ENCODE measurements around the gene CR1. TPM values are rescaled to one million over a fixed set of nuclear protein-coding genes. Genes with fewer than 3 reads are reported as not detected.
"Not testable (repeated sequence)": the region's sequence is repeated elsewhere in the genome, so short reads cannot be mapped to it uniquely, and the experiment has no call there.

The CR1 gene
- total and polyA plus RNA-seq, 7 experiments from 2014 or later = 0.19 to 50.1 (median 4.3) TPM

DNA sequence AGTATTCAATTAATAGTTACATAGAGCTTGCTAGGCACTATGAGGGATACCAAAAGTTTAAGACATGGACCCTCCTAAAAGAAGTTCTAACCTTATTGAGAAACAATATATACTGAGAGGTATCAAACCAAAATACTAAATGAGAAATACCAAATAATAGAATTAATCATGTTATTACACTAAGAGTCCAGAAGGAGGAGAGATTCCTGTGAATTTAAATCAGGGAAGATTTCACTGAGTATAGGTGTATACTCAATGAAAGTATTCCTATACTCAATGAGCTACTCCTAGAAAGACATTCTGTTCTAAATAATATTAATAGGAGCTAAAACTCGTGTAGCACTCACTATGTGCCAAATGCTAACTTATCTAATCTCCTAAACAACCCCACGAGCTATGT is 158.4 kb downstream of the CR1 start:
- no peaks in the 10 kb centered on the region for H3K27me3 ChIP-seq (ENCODE audit: control insufficient read depth in 2 of 2, insufficient read depth in 2 of 2, low read length in 2 of 2)
- ATAC-seq (no peak), DNase-seq (no peak)
- Mint-ChIP-seq H3K27ac (no peak overlapping the region), H3K36me3 (no peaks in the 10 kb centered on the region), H3K9me3 (peaks cover 0 to 2% (median 0%) of the 10 kb centered on the region in 11 donors), H3K27me3 (peaks cover 0 to 32% (median 9%) of the 10 kb centered on the region in 5 donors), H3K4me3 (no peak overlapping the region), H3K4me1 (no peaks in the 10 kb centered on the region)
- no peaks in the 10 kb centered on the region for H3K4me1 ChIP-seq (ENCODE audit: control insufficient read depth in 2 of 2, insufficient read depth in 2 of 2, low read length in 2 of 2)
- ChIA-PET POLR2A (no interaction called here), CTCF (no interaction called here)
- no peak overlapping the region for H3K27ac ChIP-seq (ENCODE audit: low read depth, low read length)
- no peaks in the 10 kb centered on the region for H3K36me3 ChIP-seq (ENCODE audit: control insufficient read depth in 2 of 3, insufficient read depth in 3 of 3, low read length in 3 of 3)
- no peaks in the 10 kb centered on the region for H3K9me3 ChIP-seq (ENCODE audit: control insufficient read depth in 2 of 3, low read length in 3 of 3)
- no peak overlapping the region for H3K4me3 ChIP-seq (ENCODE audit: low read length)
- intact Hi-C loops (cut with micrococcal nuclease) = loop anchor here in 1 of 2 donors (1.0 kb wide), 2 partner anchors 143 to 309 kb away; no protein-coding TSS in a partner anchor

DNA sequence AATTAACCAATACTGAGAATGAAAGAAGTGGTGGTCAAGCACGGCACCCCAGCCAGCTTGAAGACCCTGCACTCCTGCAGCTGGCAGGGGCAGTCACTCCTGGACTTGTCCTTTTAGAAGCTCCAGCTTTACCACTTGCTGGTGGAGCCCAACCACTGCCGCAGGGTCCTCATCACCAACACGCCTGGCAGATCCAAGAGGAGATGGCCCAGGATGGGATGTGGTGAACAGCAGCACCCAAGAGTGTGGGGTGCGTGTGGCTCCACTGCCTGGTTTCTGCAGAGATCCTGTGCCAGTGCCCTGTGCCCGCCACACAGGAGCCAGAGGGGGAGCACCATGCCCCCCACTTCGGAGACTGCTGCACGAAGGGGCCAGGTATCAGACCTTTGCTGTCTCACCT is 162.5 kb downstream of the CR1 start:
- Histone ChIP-seq H3K4me3 (ENCODE audit: low read length) (no peak overlapping the region), H3K27me3 (ENCODE audit: control insufficient read depth in 2 of 2, insufficient read depth in 2 of 2, low read length in 2 of 2) (no peaks in the 10 kb centered on the region), H3K36me3 (ENCODE audit: control insufficient read depth in 2 of 3, insufficient read depth in 3 of 3, low read length in 3 of 3) (no peaks in the 10 kb centered on the region), H3K4me1 (ENCODE audit: control insufficient read depth in 2 of 2, insufficient read depth in 2 of 2, low read length in 2 of 2) (no peaks in the 10 kb centered on the region), H3K9me3 (ENCODE audit: control insufficient read depth in 2 of 3, low read length in 3 of 3) (no peaks in the 10 kb centered on the region), H3K27ac (ENCODE audit: low read depth, low read length) (no peak overlapping the region)
- H3K36me3 Mint-ChIP-seq = no peaks in the 10 kb centered on the region
- POLR2A ChIA-PET = no interaction called here
- no peak overlapping the region for H3K27ac Mint-ChIP-seq
- H3K4me1 Mint-ChIP-seq = no peaks in the 10 kb centered on the region
- peaks cover 1 to 30% (median 12%) of the 10 kb centered on the region in 5 donors for H3K27me3 Mint-ChIP-seq
- no peak for DNase-seq
- no peak for ATAC-seq
- peaks cover 0 to 4% (median under 1%) of the 10 kb centered on the region in 11 donors for H3K9me3 Mint-ChIP-seq
- intact Hi-C loops (cut with micrococcal nuclease) = no loop called here
- CTCF ChIA-PET = no interaction called here
- H3K4me3 Mint-ChIP-seq = no peak overlapping the region

DNA sequence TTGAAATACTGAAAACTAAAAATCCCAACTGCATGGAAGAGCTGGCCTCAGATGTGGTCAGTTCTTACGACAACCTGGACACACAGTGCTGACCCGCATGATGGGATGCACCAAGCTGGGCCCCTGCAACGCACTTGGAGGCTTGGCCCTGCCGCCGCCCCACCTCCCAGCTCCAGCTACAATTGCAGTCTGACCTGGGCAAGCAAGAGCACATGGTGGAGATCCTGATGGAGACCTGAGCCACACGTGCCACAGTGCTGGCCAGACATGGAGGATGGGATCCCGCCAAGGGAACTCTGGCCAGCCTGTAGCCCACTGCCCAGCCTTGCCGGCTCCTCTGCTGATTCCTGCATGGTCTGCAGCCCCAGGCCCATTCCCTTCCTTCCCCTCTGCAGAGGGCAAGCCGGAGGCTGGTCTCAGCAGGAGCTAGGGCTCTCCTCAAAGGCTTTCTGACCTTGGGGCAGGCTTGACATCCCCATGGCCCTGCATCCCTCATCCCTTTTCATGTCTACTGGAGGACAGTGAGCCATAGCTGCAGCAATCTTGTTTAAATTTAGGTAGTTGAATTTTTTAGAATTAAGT is 163.0 kb downstream of the CR1 start:
- no peak for ATAC-seq
- DNase-seq = no peak
- POLR2A ChIA-PET = no interaction called here
- Mint-ChIP-seq H3K27ac (no peak overlapping the region), H3K27me3 (peaks cover 7 to 36% (median 18%) of the 10 kb centered on the region in 5 donors), H3K9me3 (peaks cover 0 to 9% (median 3%) of the 10 kb centered on the region in 11 donors), H3K4me1 (no peaks in the 10 kb centered on the region), H3K4me3 (no peak overlapping the region), H3K36me3 (peaks cover 0 to 6% (median 3%) of the 10 kb centered on the region in 5 donors)
- intact Hi-C loops (cut with micrococcal nuclease) = no loop called here
- H3K27ac ChIP-seq (ENCODE audit: low read depth, low read length) = no peak overlapping the region
- H3K36me3 ChIP-seq (ENCODE audit: control insufficient read depth in 2 of 3, insufficient read depth in 3 of 3, low read length in 3 of 3) = no peaks in the 10 kb centered on the region
- no peaks in the 10 kb centered on the region for H3K4me1 ChIP-seq (ENCODE audit: control insufficient read depth in 2 of 2, insufficient read depth in 2 of 2, low read length in 2 of 2)
- H3K9me3 ChIP-seq (ENCODE audit: control insufficient read depth in 2 of 3, low read length in 3 of 3) = no peaks in the 10 kb centered on the region
- no peak overlapping the region for H3K4me3 ChIP-seq (ENCODE audit: low read length)
- CTCF ChIA-PET = interaction anchor here (0.9 kb wide), 1 partner anchor 39 kb away, joined by 4 read pairs; no protein-coding TSS in a partner anchor
- H3K27me3 ChIP-seq (ENCODE audit: control insufficient read depth in 2 of 2, insufficient read depth in 2 of 2, low read length in 2 of 2) = no peaks in the 10 kb centered on the region

DNA sequence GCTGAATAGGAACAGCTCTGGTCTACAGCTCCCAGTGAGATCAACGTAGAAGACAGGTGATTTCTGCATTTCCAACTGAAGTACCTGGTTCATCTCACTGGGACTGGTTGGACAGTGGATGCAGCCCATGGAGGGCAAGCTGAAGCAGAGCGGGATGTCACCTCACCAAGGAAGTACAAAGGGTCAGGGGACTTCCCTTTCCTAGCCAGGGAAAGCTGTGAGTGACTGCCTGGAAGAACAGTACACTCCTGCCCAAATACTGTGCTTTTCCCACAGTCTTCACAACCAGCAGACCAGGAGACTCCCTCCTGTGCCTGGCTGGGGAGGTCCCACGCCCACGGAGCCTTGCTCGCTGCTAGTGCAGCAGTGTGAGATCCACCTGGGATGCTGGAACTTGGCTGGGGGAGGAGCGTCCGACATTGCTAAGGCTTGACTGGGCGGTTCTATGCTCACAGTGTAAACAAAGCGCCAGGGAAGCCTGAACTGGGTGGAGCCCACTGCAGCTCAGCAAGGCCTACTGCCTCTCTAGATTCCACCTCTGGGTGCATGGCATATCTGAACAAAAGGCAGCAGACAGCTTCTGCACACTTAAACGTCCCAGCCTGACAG is 163.7 kb downstream of the CR1 start:
- POLR2A ChIA-PET = no interaction called here

DNA sequence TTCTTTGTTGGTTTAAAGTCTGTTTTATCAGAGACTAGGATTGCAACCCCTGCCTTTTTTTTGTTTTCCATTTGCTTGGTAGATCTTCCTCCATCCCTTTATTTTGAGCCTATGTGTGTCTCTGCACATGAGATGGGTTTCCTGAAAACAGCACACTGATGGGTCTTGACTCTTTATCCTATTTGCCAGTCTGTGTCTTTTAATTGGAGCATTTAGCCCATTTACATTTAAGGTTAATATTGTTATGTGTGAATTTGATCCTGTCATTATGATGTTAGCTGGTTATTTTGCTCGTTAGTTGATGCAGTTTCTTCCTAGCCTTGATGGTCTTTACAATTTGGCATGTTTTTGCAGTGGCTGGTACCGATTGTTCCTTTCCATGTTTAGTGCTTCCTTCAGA is 165.5 kb downstream of the CR1 start:
- H3K4me3 Mint-ChIP-seq; H3K36me3 ChIP-seq (ENCODE audit: control insufficient read depth in 2 of 3, insufficient read depth in 3 of 3, low read length in 3 of 3); H3K36me3 Mint-ChIP-seq; H3K27ac ChIP-seq (ENCODE audit: low read depth, low read length); H3K4me1 ChIP-seq (ENCODE audit: control insufficient read depth in 2 of 2, insufficient read depth in 2 of 2, low read length in 2 of 2); POLR2A ChIA-PET; ATAC-seq; H3K27me3 ChIP-seq (ENCODE audit: control insufficient read depth in 2 of 2, insufficient read depth in 2 of 2, low read length in 2 of 2); H3K27ac Mint-ChIP-seq; H3K4me1 Mint-ChIP-seq; CTCF ChIA-PET; intact Hi-C loops (cut with micrococcal nuclease); DNase-seq; H3K4me3 ChIP-seq (ENCODE audit: low read length); H3K9me3 ChIP-seq (ENCODE audit: control insufficient read depth in 2 of 3, low read length in 3 of 3): not testable (repeated sequence)
- Mint-ChIP-seq H3K9me3 (peaks cover 0 to 21% (median 6%) of the 10 kb centered on the region in 11 donors), H3K27me3 (peaks cover 23 to 46% (median 36%) of the 10 kb centered on the region in 5 donors)

More for the DNA sequence above, 163.7 kb downstream of the CR1 start:
- peaks cover 0 to under 1% of the 10 kb centered on the region in 2 donors for H3K27me3 ChIP-seq (ENCODE audit: control insufficient read depth in 2 of 2, insufficient read depth in 2 of 2, low read length in 2 of 2)
- Mint-ChIP-seq H3K36me3 (peaks cover 0 to 7% (median 4%) of the 10 kb centered on the region in 5 donors), H3K27ac (no peak overlapping the region), H3K27me3 (peaks cover 12 to 39% (median 23%) of the 10 kb centered on the region in 5 donors), H3K9me3 (peaks cover 0 to 12% (median 3%) of the 10 kb centered on the region in 11 donors), H3K4me3 (no peak overlapping the region), H3K4me1 (no peaks in the 10 kb centered on the region)
- ATAC-seq (no peak), DNase-seq (no peak)
- no peak overlapping the region for H3K27ac ChIP-seq (ENCODE audit: low read depth, low read length)
- H3K4me1 ChIP-seq (ENCODE audit: control insufficient read depth in 2 of 2, insufficient read depth in 2 of 2, low read length in 2 of 2) = no peaks in the 10 kb centered on the region
- no peak overlapping the region for H3K4me3 ChIP-seq (ENCODE audit: low read length)
- CTCF ChIA-PET = interaction anchor here (0.9 kb wide), 1 partner anchor 39 kb away, joined by 4 read pairs; no protein-coding TSS in a partner anchor
- H3K9me3 ChIP-seq (ENCODE audit: control insufficient read depth in 2 of 3, low read length in 3 of 3) = no peaks in the 10 kb centered on the region
- no peaks in the 10 kb centered on the region for H3K36me3 ChIP-seq (ENCODE audit: control insufficient read depth in 2 of 3, insufficient read depth in 3 of 3, low read length in 3 of 3)
- intact Hi-C loops (cut with micrococcal nuclease) = no loop called here

DNA sequence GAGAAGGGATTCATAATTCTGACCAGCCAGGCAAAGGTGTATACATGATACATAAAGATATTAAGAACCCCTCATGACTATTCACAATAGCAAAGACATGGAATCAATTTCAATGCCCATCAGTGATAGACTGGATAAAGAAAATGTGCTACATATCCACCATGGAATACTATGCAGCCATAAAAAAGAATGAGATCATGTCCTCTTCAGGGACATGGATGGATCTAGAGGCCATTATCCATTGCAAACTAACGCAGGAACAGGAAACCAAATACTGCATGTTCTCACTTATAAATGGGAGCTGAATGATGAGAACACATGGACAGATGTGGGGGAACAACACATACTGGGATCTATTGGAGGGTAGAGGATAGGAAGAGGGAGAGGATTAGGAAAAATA is 170.4 kb downstream of the CR1 start:
- peaks cover 0 to 13% (median 4%) of the 10 kb centered on the region in 5 donors for H3K36me3 Mint-ChIP-seq
- H3K9me3 Mint-ChIP-seq = peaks cover 0 to 33% (median 12%) of the 10 kb centered on the region in 11 donors

More for the DNA sequence above, 170.4 kb downstream of the CR1 start:
- intact Hi-C loops (cut with micrococcal nuclease) = no loop called here
- Histone ChIP-seq H3K36me3 (ENCODE audit: control insufficient read depth in 2 of 3, insufficient read depth in 3 of 3, low read length in 3 of 3) (no peaks in the 10 kb centered on the region), H3K27ac (ENCODE audit: low read depth, low read length) (no peak overlapping the region), H3K9me3 (ENCODE audit: control insufficient read depth in 2 of 3, low read length in 3 of 3) (no peaks in the 10 kb centered on the region), H3K4me1 (ENCODE audit: control insufficient read depth in 2 of 2, insufficient read depth in 2 of 2, low read length in 2 of 2) (no peaks in the 10 kb centered on the region), H3K27me3 (ENCODE audit: control insufficient read depth in 2 of 2, insufficient read depth in 2 of 2, low read length in 2 of 2) (peaks cover 0 to 11% of the 10 kb centered on the region in 2 donors), H3K4me3 (ENCODE audit: low read length) (no peak overlapping the region)
- no peak for ATAC-seq
- no peak overlapping the region for H3K4me3 Mint-ChIP-seq
- CTCF ChIA-PET = no interaction called here
- no peak for DNase-seq
- H3K27ac Mint-ChIP-seq = no peak overlapping the region
- peaks cover 0 to 4% (median 0%) of the 10 kb centered on the region in 7 donors for H3K4me1 Mint-ChIP-seq
- peaks cover 57 to 73% (median 69%) of the 10 kb centered on the region in 5 donors for H3K27me3 Mint-ChIP-seq
- POLR2A ChIA-PET = no interaction called here
